RWPE2 (cell line): ENCODE measurements around the gene RRAD.

Source experiments
- ATAC-seq: fragments of 200-7000 bp; cut with Tn5 transposase; 3 replicates; pipeline ENCODE4 v1.9.1; 2021; ENCODE audit warnings: low read depth
- DNase-seq: peaks from one replicate; pipeline ENCODE4 v3.0.0-alpha.2; 2020; ENCODE audit warnings: low spot score
- H3K27ac ChIP-seq: fragments of 450-650 bp; 2 replicates; pipeline ENCODE4 v1.5.1; 2017; ENCODE audit warnings: mild to moderate bottlenecking; ENCODE audit not compliant: poor library complexity, severe bottlenecking
- H3K27me3 ChIP-seq: fragments of 250-450 bp; sonication (Bioruptor Pico); 2 replicates; pipeline ENCODE4 v1.5.1; 2021; ENCODE audit warnings: mild to moderate bottlenecking, moderate library complexity; ENCODE audit not compliant: insufficient read depth, poor library complexity, severe bottlenecking
- H3K36me3 ChIP-seq: fragments of 250-450 bp; sonication (Bioruptor Pico); 2 replicates; pipeline ENCODE4 v1.5.1; 2020; ENCODE audit warnings: low read depth, mild to moderate bottlenecking, moderate library complexity
- H3K4me1 ChIP-seq: fragments of 250-450 bp; sonication (Bioruptor Pico); 2 replicates; pipeline ENCODE4 v1.5.1; 2021; ENCODE audit warnings: mild to moderate bottlenecking, moderate library complexity; ENCODE audit not compliant: insufficient read depth, poor library complexity, severe bottlenecking
- H3K4me3 ChIP-seq: fragments of 250-450 bp; sonication (Bioruptor Pico); 2 replicates; pipeline ENCODE4 v1.5.1; 2021; ENCODE audit warnings: mild to moderate bottlenecking, moderate library complexity; ENCODE audit not compliant: severe bottlenecking
- H3K9me3 ChIP-seq: fragments of 250-450 bp; sonication (Bioruptor Pico); 2 replicates; pipeline ENCODE4 v1.5.1; 2021; ENCODE audit warnings: mild to moderate bottlenecking, moderate library complexity; ENCODE audit not compliant: severe bottlenecking
- CTCF ChIP-seq: fragments of 450-650 bp; IDR thresholded peaks from one replicate; pipeline ENCODE4 v1.5.1; 2017; ENCODE audit warnings: mild to moderate bottlenecking, moderate library complexity; ENCODE audit not compliant: poor library complexity, severe bottlenecking

Gene RRAD

GRCh38 chr16:66933776-66934137 lies 8.4 kb upstream of the RRAD start:
- no peak for DNase-seq
- ATAC-seq = peak; percentile 30; the same call in 2 of the 3 replicates
- H3K36me3 ChIP-seq = peaks cover 24% of the 10 kb centered on the region
- peak overlapping the region; percentile 96 for H3K4me3 ChIP-seq
- no peaks in the 10 kb centered on the region for H3K27me3 ChIP-seq
- no peak for TF ChIP-seq CTCF
- no peaks in the 10 kb centered on the region for H3K9me3 ChIP-seq
- H3K4me1 ChIP-seq = peaks cover 9% of the 10 kb centered on the region
- H3K27ac ChIP-seq = peak overlapping the region; percentile 86

GRCh38 chr16:66932076-66932475 lies 6.7 kb upstream of the RRAD start:
- no peak for TF ChIP-seq CTCF
- H3K27ac ChIP-seq = no peak overlapping the region
- ATAC-seq = no peak
- H3K36me3 ChIP-seq = peaks cover 9% of the 10 kb centered on the region
- H3K9me3 ChIP-seq = no peaks in the 10 kb centered on the region
- H3K4me3 ChIP-seq = no peak overlapping the region
- peaks cover 24% of the 10 kb centered on the region for H3K4me1 ChIP-seq
- no peak for DNase-seq
- H3K27me3 ChIP-seq = no peaks in the 10 kb centered on the region

- H3K4me1 ChIP-seq = peaks cover 27% of the 10 kb centered on the region
- H3K27ac ChIP-seq = no peak overlapping the region
- H3K4me3 ChIP-seq = no peak overlapping the region
- ATAC-seq = no peak
- peaks cover 7% of the 10 kb centered on the region for H3K36me3 ChIP-seq
- DNase-seq = no peak
- H3K27me3 ChIP-seq = no peaks in the 10 kb centered on the region
- no peaks in the 10 kb centered on the region for H3K9me3 ChIP-seq
- TF ChIP-seq CTCF = no peak
Measured at GRCh38 chr16:66931665-66932064, 6.3 kb upstream of the RRAD start.

- no peak for DNase-seq
- Histone ChIP-seq H3K27me3 (peaks cover 9% of the 10 kb centered on the region), H3K4me3 (no peak overlapping the region), H3K36me3 (peaks cover 7% of the 10 kb centered on the region; the same call in 1 of the 2 replicates), H3K4me1 (peaks cover 22% of the 10 kb centered on the region), H3K9me3 (no peaks in the 10 kb centered on the region), H3K27ac (peak overlapping the region; percentile 21)
- peak; percentile 47 for ATAC-seq
- no peak for TF ChIP-seq CTCF
Measured at GRCh38 chr16:66930189-66930588, 4.9 kb upstream of the RRAD start.

- no peak overlapping the region for H3K4me3 ChIP-seq
- peaks cover 7% of the 10 kb centered on the region; the same call in 1 of the 2 replicates for H3K36me3 ChIP-seq
- peak overlapping the region; percentile 2 for H3K27ac ChIP-seq
- peak; percentile 16 for TF ChIP-seq CTCF
- no peaks in the 10 kb centered on the region for H3K9me3 ChIP-seq
- ATAC-seq (no peak), DNase-seq (no peak)
- H3K27me3 ChIP-seq = peaks cover 20% of the 10 kb centered on the region
- H3K4me1 ChIP-seq = peaks cover 22% of the 10 kb centered on the region
Measured at GRCh38 chr16:66928702-66929388, 3.5 kb upstream of the RRAD start.
